WTC11 (cell line): Measurements from ENCODE around the gene RNF215. TPM values are rescaled to one million over a fixed set of nuclear protein-coding genes. Genes with fewer than 3 reads are reported as not detected.

Experiments
- ATAC-seq: fragments of 200-7000 bp; cut with Tn5 transposase; 2 replicates; pipeline ENCODE4 v1.10.0; 2021; ENCODE audit warnings: mild to moderate bottlenecking, moderate library complexity
- CTCF ChIA-PET: fragments of 300-600 bp; sonication (Branson Sonifier 250); formaldehyde crosslinking; loops from one replicate; lab custom pipeline; 2021; ENCODE audit warnings: antibody characterized with exemption; lab: Charles Lee
- POLR2A ChIA-PET: fragments of 350-600 bp; sonication (Branson Sonifier 250); formaldehyde crosslinking; loops from one replicate; lab custom pipeline; 2021; ENCODE audit warnings: antibody characterized with exemption; lab: Charles Lee
- DNase-seq: peaks from one replicate; pipeline ENCODE4 v3.0.0; 2021; ENCODE audit warnings: low spot score
- H3K27ac Mint-ChIP-seq: 2 replicates; pipeline ENCODE4 v1.8.0; 2021; ENCODE audit warnings: mixed read lengths
- H3K27me3 Mint-ChIP-seq: 2 replicates; pipeline ENCODE4 v1.8.0; 2021; ENCODE audit warnings: low read depth, mild to moderate bottlenecking, moderate library complexity, mixed read lengths
- H3K36me3 Mint-ChIP-seq: 2 replicates; pipeline ENCODE4 v1.8.0; 2021; ENCODE audit warnings: mixed read lengths
- H3K4me1 Mint-ChIP-seq: 2 replicates; pipeline ENCODE4 v1.8.0; 2022; ENCODE audit warnings: mixed read lengths
- H3K4me3 Mint-ChIP-seq: 2 replicates; pipeline ENCODE4 v1.8.0; 2021; ENCODE audit warnings: mild to moderate bottlenecking, moderate library complexity, mixed read lengths
- H3K9me3 Mint-ChIP-seq: 2 replicates; pipeline ENCODE4 v1.8.0; 2021; ENCODE audit warnings: mixed read lengths
- CBFB ChIP-seq: sonication (generic); formaldehyde crosslinking; IDR thresholded peaks from 2 replicates; pipeline ENCODE4 v1.8.1; 2022; ENCODE audit warnings: mild to moderate bottlenecking, low read depth, missing genetic modification reagents
- CTCF ChIP-seq: fragments of 200-600 bp; IDR thresholded peaks from 2 replicates; pipeline ENCODE4 v1.8.0; 2022; ENCODE audit warnings: antibody characterized with exemption
- ELF4 ChIP-seq: sonication (generic); formaldehyde crosslinking; IDR thresholded peaks from 2 replicates; pipeline ENCODE4 v1.8.1; 2022; ENCODE audit warnings: low read depth, mild to moderate bottlenecking, moderate library complexity, missing genetic modification reagents
- ETV6 ChIP-seq: sonication (generic); formaldehyde crosslinking; IDR thresholded peaks from 2 replicates; pipeline ENCODE4 v1.8.1; 2022; ENCODE audit warnings: mild to moderate bottlenecking, missing genetic modification reagents
- FOXK1 ChIP-seq: sonication (generic); formaldehyde crosslinking; IDR thresholded peaks from 2 replicates; pipeline ENCODE4 v1.8.0; 2022; ENCODE audit warnings: mild to moderate bottlenecking, moderate library complexity, missing genetic modification reagents
- HMGA2 ChIP-seq: fragments of 250-450 bp; sonication (Bioruptor Pico); IDR thresholded peaks from 2 replicates; pipeline ENCODE4 v1.4.0; 2021; ENCODE audit warnings: mild to moderate bottlenecking, moderate library complexity
- MAX ChIP-seq: sonication (generic); formaldehyde crosslinking; IDR thresholded peaks from 2 replicates; pipeline ENCODE4 v1.8.0; 2022; ENCODE audit warnings: mild to moderate bottlenecking, missing genetic modification reagents
- NFYB ChIP-seq: sonication (generic); formaldehyde crosslinking; conservative IDR thresholded peaks from 2 replicates; pipeline ENCODE4 v1.8.0; 2022; ENCODE audit warnings: low read depth, missing genetic modification reagents
- NR1H2 ChIP-seq: sonication (generic); formaldehyde crosslinking; IDR thresholded peaks from 2 replicates; pipeline ENCODE4 v1.9.0; 2021; ENCODE audit warnings: mild to moderate bottlenecking, moderate library complexity, missing genetic modification reagents
- OVOL2 ChIP-seq: fragments of 250-450 bp; sonication (Bioruptor Pico); IDR thresholded peaks from 2 replicates; pipeline ENCODE4 v1.9.0; 2021; ENCODE audit warnings: mild to moderate bottlenecking, borderline replicate concordance
- USF2 ChIP-seq: sonication (generic); formaldehyde crosslinking; IDR thresholded peaks from 2 replicates; pipeline ENCODE4 v1.8.1; 2023; ENCODE audit warnings: mild to moderate bottlenecking, missing genetic modification reagents, moderate library complexity
- ZBTB21 ChIP-seq: sonication (generic); formaldehyde crosslinking; IDR thresholded peaks from 2 replicates; pipeline ENCODE4 v1.8.1; 2023; ENCODE audit warnings: mild to moderate bottlenecking, missing genetic modification reagents, borderline replicate concordance
- ZNF138 ChIP-seq: sonication (generic); formaldehyde crosslinking; conservative IDR thresholded peaks from 2 replicates; pipeline ENCODE4 v1.8.1; 2022; ENCODE audit warnings: mild to moderate bottlenecking, moderate library complexity, missing genetic modification reagents
- ZNF232 ChIP-seq: sonication (generic); formaldehyde crosslinking; IDR thresholded peaks from 2 replicates; pipeline ENCODE4 v1.8.0; 2022; ENCODE audit warnings: mild to moderate bottlenecking, missing genetic modification reagents
- total RNA-seq: library from RNA; stranded (reverse); gene quantifications from 3 replicates; pipeline ENCODE4 v1.2.3, GENCODE V29; 2021
- TF ChIP-seq, protein P1 (sequence below): sonication (generic); formaldehyde crosslinking; conservative IDR thresholded peaks from 2 replicates; pipeline ENCODE4 v1.8.1; 2022; ENCODE audit warnings: mild to moderate bottlenecking, missing genetic modification reagents
- TF ChIP-seq, protein P2 (sequence below): sonication (generic); formaldehyde crosslinking; IDR thresholded peaks from 2 replicates; pipeline ENCODE4 v1.8.1; 2023; ENCODE audit warnings: mild to moderate bottlenecking, missing genetic modification reagents
- TF ChIP-seq, protein P3 (sequence below): sonication (generic); formaldehyde crosslinking; IDR thresholded peaks from 2 replicates; pipeline ENCODE4 v1.8.1; 2023; ENCODE audit warnings: mild to moderate bottlenecking, missing genetic modification reagents
- TF ChIP-seq, protein P4 (sequence below): sonication (generic); formaldehyde crosslinking; IDR thresholded peaks from 2 replicates; pipeline ENCODE4 v1.8.0; 2022; ENCODE audit warnings: mild to moderate bottlenecking, missing genetic modification reagents
- TF ChIP-seq, protein P5 (sequence below): sonication (generic); formaldehyde crosslinking; IDR thresholded peaks from 2 replicates; pipeline ENCODE4 v1.8.1; 2022; ENCODE audit warnings: mild to moderate bottlenecking, missing genetic modification reagents, moderate library complexity, borderline replicate concordance

RNF215 gene
- total RNA-seq, 1 experiment from 2014 or later = 25.4 TPM

DNA sequence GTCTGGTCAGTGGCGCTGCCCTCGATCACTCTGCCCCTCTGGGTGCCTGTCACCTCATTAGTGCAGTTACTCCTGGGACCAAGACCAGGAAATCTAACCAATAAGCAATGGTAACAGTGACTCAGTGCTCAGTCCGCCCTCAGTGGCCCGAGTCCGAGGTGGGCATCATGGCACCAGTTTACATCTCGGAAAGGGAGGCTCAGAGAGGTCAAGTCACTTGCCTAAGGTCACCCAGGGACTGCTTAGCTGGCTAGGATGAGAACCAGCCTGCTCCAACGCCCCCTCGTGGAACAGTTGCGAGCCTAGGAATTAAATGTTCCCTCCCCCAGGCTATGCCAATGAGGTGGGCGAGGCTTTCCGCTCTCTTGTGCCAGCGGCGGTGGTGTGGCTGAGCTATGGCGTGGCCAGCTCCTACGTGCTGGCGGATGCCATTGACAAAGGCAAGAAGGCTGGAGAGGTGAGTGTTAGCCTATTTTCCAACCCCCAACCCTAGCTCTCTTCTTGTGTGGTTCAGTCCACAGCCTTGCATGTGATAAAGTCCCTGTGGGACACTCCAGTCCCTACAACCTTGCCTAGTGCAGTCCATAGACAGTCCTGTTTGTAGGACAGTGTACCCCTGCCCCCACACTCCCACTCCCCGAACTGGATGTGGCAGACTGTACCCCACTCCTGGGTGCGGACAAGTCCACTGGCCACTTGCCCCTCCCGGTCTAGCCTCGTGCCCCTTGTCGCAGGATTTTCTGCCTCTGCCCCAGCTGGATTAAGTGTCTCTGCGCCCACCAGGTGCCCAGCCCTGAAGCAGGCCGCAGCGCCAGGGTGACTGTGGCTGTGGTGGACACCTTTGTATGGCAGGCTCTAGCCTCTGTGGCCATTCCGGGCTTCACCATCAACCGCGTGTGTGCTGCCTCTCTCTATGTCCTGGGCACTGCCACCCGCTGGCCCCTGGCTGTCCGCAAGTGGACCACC, 39.5 kb upstream of the RNF215 start (continued):
- TF ChIP-seq, protein P1, sequence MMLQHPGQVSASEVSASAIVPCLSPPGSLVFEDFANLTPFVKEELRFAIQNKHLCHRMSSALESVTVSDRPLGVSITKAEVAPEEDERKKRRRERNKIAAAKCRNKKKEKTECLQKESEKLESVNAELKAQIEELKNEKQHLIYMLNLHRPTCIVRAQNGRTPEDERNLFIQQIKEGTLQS (CRISPR knock-in tag) = no peak
- TF ChIP-seq, protein P2, sequence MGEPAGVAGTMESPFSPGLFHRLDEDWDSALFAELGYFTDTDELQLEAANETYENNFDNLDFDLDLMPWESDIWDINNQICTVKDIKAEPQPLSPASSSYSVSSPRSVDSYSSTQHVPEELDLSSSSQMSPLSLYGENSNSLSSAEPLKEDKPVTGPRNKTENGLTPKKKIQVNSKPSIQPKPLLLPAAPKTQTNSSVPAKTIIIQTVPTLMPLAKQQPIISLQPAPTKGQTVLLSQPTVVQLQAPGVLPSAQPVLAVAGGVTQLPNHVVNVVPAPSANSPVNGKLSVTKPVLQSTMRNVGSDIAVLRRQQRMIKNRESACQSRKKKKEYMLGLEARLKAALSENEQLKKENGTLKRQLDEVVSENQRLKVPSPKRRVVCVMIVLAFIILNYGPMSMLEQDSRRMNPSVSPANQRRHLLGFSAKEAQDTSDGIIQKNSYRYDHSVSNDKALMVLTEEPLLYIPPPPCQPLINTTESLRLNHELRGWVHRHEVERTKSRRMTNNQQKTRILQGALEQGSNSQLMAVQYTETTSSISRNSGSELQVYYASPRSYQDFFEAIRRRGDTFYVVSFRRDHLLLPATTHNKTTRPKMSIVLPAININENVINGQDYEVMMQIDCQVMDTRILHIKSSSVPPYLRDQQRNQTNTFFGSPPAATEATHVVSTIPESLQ (CRISPR knock-in tag) = no peak
- TF ChIP-seq ZNF232 (CRISPR knock-in tag) = no peak
- no peak for TF ChIP-seq HMGA2 (CRISPR knock-in tag)
- 0 out of 2 replicates have a peak, but pooled peaks have one; percentile 34 for TF ChIP-seq ZBTB21 (CRISPR knock-in tag)
- no peak for TF ChIP-seq ELF4 (CRISPR knock-in tag)
- TF ChIP-seq, protein P3, sequence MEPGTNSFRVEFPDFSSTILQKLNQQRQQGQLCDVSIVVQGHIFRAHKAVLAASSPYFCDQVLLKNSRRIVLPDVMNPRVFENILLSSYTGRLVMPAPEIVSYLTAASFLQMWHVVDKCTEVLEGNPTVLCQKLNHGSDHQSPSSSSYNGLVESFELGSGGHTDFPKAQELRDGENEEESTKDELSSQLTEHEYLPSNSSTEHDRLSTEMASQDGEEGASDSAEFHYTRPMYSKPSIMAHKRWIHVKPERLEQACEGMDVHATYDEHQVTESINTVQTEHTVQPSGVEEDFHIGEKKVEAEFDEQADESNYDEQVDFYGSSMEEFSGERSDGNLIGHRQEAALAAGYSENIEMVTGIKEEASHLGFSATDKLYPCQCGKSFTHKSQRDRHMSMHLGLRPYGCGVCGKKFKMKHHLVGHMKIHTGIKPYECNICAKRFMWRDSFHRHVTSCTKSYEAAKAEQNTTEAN (CRISPR knock-in tag) = no peak
- TF ChIP-seq OVOL2 = no peak
- TF ChIP-seq CTCF = 0 out of 2 replicates have a peak, but pooled peaks have one; percentile 26

DNA sequence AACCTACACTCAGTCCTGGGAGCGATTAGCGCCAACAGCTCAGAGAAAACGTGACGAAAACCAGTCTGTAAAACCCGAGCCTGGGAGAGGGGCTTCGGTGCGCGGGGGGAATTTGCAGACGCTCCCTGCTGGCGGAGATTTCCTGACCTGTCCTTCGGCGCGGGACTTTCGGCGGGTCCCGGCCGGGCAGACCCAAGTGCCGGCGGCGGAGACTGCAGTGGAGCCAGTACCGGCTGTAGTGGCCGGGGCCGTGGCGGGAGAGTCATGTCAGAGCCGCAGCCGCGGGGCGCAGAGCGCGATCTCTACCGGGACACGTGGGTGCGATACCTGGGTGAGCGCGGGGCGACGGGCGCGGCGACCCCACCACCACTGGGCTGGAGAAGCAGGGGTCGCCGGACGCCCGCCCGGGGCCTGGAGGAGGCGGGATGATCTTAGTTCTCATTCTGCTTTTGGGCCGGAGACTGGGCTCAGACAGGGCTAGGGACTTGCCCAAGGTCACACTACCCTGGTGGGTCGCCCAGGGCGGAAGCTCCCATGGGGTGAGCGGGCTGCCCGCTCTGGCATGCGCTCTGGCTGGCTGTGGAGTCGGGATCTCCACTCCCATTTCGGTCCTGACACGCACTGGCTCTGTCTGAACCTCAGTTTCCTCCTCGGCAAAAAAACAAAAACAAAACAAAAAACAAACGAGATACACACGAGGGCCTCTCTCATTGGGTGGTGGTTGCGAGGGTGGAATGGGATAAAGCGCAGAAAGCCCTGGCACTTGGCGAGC, 38.6 kb upstream of the RNF215 start, which contains the start of gene MTFP1:
TSS of gene MTFP1 (plus strand) at position 153 of the 772 bp plus-strand sequence. CDS start at position 265, 112 bp downstream.
- peak within 1 kb of the TSS; percentile 99 for H3K27ac Mint-ChIP-seq
- CTCF ChIA-PET = interaction anchor here (0.5 to 6.3 kb wide), 33 partner anchors 8 to 210 kb away, joined by 3 to 149 read pairs (median 5); partner anchors contain the start of genes CASTOR1, GAL3ST1, RNF215 and SEC14L2
- no peaks in the 10 kb centered on the region; the same call in 1 of the 2 replicates for H3K27me3 Mint-ChIP-seq
- H3K4me3 Mint-ChIP-seq = peak within 1 kb of the TSS; percentile 83
- POLR2A ChIA-PET = interaction anchor here (0.5 to 3.2 kb wide), 6 partner anchors 8 to 162 kb away, joined by 3 to 35 read pairs (median 4); partner anchors contain the start of genes CCDC157, RNF215, SEC14L2 and SF3A1
- ATAC-seq (peak; percentile 3), DNase-seq (peak; percentile 83)
- peaks cover 36% of the 10 kb centered on the region for H3K4me1 Mint-ChIP-seq
- peaks cover 26% of the 10 kb centered on the region for H3K36me3 Mint-ChIP-seq
- H3K9me3 Mint-ChIP-seq = no peaks in the 10 kb centered on the region
- TF ChIP-seq, protein P4, sequence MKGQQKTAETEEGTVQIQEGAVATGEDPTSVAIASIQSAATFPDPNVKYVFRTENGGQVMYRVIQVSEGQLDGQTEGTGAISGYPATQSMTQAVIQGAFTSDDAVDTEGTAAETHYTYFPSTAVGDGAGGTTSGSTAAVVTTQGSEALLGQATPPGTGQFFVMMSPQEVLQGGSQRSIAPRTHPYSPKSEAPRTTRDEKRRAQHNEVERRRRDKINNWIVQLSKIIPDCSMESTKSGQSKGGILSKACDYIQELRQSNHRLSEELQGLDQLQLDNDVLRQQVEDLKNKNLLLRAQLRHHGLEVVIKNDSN (CRISPR knock-in tag) = 0 out of 2 replicates have a peak, but pooled peaks have one; percentile 31
- TF ChIP-seq CBFB (CRISPR knock-in tag) (no peak), NR1H2 (CRISPR knock-in tag) (no peak), NFYB (CRISPR knock-in tag) (0 out of 2 replicates have a peak, but pooled peaks have one; percentile 13), HMGA2 (CRISPR knock-in tag) (no peak), MAX (CRISPR knock-in tag) (peak; percentile 31; the same call in 1 of the 2 replicates), USF2 (CRISPR knock-in tag) (peak; percentile 79), FOXK1 (CRISPR knock-in tag) (no peak; the same call in none of the 2 replicates), ETV6 (0 out of 2 replicates have a peak, but pooled peaks have one; percentile 6), ZNF138 (no peak)
- TF ChIP-seq, protein P5, sequence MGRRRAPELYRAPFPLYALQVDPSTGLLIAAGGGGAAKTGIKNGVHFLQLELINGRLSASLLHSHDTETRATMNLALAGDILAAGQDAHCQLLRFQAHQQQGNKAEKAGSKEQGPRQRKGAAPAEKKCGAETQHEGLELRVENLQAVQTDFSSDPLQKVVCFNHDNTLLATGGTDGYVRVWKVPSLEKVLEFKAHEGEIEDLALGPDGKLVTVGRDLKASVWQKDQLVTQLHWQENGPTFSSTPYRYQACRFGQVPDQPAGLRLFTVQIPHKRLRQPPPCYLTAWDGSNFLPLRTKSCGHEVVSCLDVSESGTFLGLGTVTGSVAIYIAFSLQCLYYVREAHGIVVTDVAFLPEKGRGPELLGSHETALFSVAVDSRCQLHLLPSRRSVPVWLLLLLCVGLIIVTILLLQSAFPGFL (CRISPR knock-in tag) = no peak
